ENCODE results near the gene SOBP.

GRCh38 chr6:107574856-107575255 is 84.9 kb downstream of the SOBP start:
- no peak for TF ChIP-seq CTCF (conservative IDR thresholded peaks at IDR 0.05)
- TF ChIP-seq EZH2 (IDR thresholded peaks at IDR 0.05; ENCODE audit: low read depth), result no peak

Data from PC-9 (cell line).